HPDE6-E6E7 (cell line): Measurements from ENCODE around the gene KCNE5.
"Not testable (repeated sequence)": the region's sequence is repeated elsewhere in the genome, so short reads cannot be mapped to it uniquely, and the experiment has no call there.

Experiments used
- DNase-seq: peaks from one replicate; pipeline ENCODE4 v3.0.0; 2011; ENCODE audit warnings: missing footprints; ENCODE audit errors: extremely low spot score

Gene KCNE5

DNA sequence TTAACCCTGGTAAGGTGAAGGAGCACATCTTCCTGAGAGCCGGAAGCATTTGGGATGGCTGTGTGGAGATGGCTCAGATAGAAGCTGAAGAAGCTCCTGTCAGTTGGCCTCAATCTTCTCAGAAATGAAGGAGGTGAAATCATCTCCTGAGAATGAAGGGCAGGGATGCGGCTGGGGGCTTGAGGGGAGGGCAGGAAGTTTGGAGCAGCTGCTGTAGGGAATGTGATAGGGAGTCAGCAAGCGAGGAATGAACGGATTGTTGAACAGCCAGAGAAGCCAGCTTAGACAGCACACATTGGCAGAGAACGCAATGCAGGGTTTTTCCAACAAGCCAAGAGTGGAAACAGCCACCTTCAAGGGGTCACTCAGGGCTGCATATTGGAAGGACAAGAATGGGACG, 10.0 kb downstream of the KCNE5 start:
- no peak for DNase-seq

DNA sequence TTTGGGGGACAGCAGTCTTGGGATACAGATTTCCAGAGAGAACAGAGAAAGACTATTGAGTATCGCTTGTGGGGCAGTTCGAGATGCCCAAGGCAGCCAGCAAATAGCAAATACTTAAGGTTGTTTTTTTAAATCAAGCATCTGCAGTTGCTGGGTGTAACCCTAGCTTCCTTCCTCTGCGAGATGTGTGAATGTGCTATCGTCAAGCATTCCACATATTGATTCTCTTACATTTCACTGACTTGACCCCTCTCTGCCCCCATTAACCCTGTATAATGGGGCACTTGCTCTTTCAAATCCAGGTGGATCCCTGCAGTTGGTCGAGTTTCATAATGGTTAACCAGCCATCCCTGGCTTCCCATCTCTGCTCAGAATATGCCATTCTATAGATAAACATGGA, 23.5 kb downstream of the KCNE5 start:
- DNase-seq = no peak

DNA sequence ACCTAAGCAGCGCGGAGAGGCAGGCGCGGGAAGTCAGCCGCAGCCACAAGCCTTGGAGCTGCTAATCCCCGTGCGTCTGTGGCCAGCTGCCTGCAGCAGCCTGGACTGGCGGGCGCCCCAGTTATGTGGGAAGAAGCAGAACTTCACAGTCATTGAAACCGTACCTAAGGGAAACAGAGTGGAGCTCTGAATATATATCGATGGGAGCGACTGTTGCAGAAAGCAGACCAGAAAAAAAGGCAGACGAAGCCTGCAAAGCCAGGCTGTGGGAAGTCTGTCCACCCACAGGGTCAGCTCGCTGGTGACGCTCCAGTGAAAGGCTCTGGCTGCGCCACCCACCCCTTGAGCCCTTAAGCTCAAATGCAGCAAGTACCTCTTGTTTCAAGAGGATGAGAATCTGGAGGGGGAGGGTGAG, 24.7 kb downstream of the KCNE5 start:
- DNase-seq = no peak

DNA sequence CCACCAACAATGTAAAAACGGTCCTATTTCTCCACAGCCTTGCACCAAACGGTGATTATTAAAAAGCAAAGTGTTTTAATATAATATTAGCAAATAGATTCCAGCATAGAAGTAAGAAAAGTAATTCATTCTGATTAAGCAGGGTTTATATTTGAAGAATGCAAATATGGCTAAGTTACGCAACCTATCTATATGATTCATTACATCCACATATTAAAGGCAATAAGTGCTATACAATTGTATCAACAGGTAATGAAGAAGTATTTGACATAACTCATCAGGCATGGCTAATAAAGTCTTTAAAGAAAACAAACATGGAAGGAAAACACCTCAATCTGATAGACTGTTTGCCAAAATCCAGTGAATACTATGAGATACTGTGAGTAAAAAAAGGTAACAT, 29.0 kb downstream of the KCNE5 start:
- DNase-seq = no peak

GRCh38 chrX:109590176-109590575, 34.8 kb downstream of the KCNE5 start:
- DNase-seq = no peak

GRCh38 chrX:109585488-109585887, 39.5 kb downstream of the KCNE5 start:
- DNase-seq = no peak

DNA sequence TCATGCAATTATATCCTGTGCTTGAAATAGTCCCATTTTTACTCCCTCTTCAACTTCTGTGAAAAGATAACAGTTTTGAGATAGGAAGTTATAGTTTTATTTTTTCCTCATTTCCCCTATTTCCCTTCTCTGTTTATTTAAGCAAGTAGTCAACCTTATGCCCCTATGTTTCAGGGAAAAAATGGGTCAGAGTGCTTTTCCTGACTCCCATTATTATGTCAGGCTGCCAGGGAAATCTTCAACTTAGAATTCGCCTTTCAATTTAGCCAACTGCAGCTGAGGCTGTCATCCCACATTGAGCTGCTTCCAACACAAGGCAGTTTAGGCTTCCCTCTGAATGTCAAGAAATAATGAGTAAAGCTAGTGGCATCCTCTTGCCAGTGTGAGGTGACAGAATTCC, 46.1 kb downstream of the KCNE5 start:
- DNase-seq = no peak

DNA sequence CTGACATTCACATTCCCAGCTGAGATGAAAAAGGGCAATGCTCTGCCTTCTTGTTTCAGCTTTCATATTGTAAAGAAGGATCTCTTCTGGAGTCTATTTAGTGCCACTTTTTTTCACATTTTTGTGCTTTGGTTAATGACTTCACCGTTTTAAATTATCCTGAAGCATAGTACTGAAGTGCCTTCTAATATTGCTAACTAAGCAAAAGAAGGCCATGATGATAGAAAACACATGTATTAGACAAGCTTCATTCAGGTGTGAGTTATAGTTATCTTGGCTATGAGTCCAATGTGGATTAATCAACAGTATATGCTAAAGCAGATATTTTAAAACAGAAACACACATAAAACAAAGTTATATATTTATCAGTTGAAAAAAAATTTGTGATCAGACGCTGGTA, 47.9 kb downstream of the KCNE5 start:
- DNase-seq = no peak

- DNase-seq = not testable (repeated sequence)
These were observed 48.9 kb downstream of the KCNE5 start for GRCh38 chrX:109576083-109576482.
